NCI-H510A (cell line): ENCODE results near the gene GUCY2C.

Experiments used
- DNase-seq: peaks from one replicate; lab custom pipeline; 2025; lab: John Stamatoyannopoulos, UW

Gene GUCY2C

DNA sequence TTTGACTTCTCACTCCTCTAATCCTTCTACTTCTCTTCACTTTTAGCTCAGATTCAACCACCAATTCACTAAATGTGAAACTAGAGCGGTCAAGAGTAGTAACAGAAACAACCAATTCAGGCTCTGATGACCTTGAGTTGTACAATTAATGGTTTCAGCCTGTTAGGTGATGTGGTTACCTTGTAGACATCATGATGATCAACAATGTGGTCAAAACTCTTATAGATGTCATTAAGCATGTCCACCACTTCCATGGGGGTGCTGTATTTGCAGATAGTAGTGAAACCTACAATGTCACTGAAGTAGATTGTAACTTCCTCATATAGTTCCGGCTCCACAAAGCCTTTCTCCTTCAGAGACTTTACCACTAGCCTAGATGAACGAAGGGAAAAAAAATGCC, 74.6 kb downstream of the GUCY2C start:
- no peak for DNase-seq

DNA sequence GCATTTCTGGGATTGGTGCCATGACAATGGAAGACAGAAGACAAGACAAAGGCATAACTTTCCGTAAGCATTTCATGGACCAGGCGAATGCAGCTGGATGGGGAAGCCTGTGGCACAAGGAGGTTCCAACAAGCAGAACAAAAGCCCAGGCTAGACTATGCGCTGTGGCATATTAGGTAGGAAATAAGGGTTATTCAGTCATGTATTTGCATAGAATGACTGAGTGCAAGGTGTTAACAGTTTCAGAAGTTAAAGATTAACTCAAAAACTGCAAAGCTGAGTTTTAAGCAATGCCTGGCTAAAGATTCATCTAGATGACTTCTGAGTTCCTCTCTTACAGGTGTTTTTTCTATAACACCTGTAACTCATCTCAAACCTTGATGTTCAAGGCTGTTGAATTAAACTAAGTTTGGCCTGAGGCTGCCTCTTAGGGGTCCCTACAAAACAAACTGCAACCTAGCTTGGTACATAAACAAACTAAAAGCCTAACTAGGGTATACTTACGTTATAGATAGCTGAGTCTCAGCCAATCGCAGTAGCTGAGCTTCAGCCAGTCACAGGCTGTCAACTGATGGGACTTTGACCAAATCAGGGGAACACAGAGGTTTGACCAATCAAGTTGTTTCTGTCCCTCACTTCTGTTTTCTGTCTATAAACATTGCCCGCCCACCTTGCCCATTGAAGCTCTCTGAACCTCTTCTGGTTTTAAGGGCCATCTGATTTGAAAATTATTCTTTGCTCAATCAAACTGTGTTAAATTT, 76.5 kb downstream of the GUCY2C start:
- no peak for DNase-seq

DNA sequence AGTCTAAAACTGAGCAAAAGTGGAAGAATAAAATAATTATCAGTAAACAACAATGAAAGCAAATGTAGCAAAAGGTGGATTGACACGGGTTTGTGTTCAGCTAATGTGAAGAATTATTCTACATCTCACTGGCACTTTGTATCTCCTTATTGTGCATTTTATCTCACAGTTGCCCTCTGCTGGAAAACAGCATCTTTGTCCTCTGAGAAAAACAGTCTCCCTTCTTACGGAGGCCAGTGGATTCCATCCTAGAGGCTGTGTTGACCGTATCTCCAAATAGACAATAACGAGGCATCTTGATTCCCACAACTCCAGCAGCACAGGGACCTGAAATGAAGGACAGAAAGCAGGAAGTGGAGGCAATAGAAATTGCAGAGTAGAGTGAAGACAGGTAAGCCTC, 77.4 kb downstream of the GUCY2C start:
- DNase-seq = no peak

DNA sequence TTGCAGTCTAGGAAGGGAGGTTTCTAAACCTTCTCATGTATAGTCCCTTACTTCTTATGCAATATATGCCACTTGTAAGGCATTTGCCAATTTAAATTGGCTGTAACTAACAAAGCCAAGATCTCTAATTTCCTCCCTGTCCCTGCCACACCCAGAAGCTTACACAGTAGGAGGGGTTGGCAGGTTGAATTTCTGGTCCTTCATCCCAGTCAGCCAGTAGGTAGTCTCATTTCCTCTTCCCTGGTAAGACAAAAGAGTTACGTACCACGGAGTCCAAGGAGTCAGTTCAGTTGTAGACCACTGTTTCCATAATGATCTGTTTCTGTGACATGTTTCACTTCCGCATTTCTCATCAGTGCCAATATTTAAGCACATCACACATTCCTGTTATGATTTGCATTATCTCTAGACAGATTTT, 81.7 kb downstream of the GUCY2C start:
- no peak for DNase-seq

DNA sequence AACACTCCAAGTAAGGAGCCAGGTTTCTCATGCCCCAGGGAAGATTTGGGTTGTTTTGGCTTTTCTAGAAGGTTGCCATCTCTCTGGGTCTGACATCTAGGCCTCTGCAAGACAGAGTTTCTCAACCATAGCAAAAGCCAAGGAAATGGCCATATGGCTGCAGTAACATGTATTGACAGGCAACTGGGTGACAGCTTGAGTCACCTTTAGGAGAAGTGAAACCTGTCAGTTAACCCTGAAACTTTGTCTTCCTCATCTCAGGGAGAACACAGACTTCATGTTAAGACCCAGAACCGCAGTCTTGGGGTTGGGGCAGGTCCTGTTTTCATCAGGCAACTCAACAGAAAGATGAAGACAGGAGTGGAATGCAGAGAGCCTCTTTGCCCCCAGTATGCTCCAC, 82.7 kb downstream of the GUCY2C start:
- DNase-seq = no peak

DNA sequence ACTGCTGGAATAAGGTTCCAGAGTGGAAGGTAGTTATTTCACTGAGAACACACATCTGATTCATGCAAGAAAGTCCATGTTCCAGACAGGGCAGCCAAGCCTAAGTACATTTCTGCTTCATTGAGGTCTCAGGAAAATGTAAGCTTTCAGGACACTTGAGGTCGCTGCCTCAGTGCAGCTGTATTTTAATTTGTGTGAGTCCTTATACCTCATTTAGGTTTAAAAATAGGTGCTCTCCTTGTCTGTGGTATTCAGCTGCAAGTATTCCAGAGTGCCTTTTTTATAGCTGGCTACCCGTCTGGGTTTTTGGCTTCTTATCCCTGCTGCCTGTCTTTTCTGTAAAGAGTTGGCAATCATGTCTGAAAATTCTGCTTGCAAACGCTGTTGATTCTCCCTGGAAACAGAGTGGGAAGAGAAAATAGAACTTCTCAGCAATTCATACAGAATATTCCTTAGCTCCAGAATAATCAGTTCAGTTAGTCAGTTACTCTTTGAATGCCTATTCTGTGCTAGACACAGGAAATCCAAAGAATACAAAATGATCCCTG, 83.4 kb downstream of the GUCY2C start:
- no peak for DNase-seq

DNA sequence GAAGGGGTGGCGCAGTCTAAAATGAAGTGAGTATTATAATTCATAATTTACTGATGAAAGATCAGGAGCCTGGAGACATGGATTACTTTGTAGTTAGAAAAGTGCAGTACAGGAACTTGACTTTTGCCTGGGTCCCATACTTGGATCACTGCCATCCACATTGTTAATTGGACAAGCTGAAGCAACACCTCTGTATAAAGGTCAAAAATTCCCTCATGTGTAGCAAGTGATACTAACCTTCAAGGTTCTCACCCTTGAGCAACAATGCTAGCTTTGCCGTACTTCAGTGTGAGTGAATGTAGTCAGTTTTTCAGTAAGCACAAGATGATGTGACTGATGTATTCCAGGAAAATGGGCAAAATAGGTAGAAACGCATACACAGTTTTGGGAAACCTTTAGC, 84.1 kb downstream of the GUCY2C start:
- no peak for DNase-seq

DNA sequence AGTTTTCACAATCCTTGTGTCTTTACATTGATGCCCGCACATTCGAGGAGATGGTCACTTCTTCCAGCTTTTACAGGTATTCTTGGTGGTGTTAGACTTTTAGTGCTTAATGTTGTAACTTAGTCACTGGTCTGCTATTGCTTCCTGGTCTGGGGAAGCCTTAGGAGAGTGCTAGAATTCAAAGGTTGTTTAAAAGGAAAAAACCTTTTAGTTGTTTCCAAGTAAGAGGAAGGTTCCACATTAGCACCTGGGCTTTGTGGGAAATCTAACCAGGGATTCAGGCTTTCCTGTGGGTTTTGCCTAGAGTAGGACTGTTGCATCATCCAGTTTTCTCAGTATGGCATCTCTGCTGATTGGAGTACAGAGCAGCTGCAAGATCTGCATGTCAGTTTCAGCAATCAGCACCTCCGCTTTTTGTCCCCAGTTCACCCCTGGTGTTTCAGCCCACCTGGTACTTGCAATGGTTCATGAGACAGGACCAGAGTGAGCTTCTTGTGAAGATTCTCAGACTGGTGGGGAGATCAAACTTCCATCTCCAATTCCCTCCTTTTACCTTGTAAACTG, 84.7 kb downstream of the GUCY2C start:
- DNase-seq = no peak

DNA sequence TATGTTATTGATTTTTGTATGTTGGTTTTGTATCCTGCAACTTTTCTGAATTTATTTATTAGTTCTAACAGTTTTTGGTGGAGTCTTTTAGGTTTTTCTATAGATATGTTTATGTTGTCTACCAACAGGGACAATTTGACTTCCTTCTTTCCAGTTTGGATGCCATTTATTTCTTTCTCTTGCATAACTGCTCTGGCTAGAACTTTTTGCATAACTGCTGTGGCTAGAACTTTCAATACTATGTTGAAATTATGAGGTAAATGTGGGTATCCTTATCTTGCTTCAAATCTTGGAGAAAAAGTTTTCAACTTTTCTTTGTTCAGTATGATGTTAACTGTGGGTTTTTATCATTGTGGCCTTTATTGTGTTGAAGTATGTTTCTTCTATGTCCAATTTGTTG, 88.8 kb downstream of the GUCY2C start:
- DNase-seq = no peak

DNA sequence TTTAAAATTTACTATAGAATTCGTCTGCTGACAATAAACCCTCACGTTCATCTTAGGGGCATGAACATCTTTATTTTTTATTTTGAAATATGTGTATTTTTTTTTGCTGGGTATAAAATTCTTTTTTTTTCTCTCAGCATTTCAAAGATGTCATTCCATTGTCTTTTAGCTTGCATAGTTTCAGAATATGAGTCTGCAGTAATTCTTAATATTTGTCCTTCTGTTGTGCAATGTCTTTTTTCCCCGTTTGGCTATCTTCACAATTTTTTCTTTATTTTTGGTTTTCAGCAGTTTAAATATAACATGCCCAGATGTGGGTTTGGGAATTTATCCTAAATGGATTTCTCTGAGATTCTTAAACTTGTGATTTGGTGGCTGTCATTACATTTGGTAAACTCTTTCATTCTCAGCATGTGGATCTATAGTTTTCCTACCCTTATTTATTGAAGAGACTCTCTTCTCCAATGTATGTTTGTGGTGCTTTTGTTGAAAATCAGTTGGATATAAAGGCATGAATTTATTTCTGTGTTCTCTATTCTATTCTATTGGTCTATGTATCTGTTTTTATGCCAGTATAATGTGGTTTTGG, 90.9 kb downstream of the GUCY2C start:
- DNase-seq = no peak

DNA sequence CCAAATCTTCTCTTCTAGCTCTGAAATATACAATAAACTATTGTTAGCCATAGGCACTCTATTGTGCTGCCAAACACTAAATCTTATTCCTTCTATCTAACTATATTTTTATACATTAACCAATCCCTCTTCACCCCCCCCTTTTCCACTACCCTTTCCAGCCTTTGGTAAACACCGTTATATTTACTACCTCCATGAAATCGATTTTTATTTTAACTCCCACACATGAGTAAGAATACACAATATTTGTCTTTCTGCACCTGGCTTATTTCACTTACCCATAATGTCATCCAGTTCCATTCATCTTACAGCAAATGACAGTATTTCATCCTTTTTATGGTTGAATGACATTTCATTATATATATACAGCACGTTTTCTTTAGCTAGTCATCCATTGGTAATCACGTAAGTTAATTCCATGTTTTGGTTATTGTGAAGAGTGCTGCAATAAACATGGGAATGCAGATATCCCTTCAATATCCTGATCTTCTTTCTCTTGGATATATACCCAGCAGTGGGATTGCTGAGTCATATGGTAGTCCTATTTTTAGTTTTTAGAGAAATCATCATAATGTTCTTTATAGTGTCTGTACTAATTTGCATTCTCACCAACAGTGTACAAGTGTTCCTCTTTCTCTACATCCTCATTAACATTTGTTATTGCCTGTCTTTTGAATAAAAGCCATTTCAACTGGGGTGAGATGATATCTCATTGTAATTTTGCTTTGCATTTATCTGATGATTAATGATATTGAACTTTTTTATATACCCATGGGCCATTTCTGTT, 94.5 kb downstream of the GUCY2C start:
- no peak for DNase-seq

DNA sequence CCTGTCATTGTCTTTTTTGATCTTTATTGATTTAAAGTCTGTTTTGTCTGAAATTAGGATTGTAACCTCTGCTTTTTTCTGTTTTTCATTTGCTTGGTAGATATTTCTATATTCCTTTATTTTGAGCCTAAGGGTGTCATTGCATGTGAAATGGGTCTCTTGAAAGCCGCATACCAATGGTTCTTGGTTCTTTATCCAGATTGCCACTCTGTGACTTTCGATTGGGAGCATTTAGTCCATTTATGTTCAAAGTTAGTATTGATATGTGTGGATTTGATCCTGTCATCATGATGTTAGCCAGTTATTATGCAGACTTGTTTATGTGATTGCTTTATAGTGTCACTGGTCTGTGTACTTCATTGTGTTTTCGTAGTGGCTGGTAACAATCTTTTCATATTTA, 98.9 kb downstream of the GUCY2C start:
- DNase-seq = no peak

DNA sequence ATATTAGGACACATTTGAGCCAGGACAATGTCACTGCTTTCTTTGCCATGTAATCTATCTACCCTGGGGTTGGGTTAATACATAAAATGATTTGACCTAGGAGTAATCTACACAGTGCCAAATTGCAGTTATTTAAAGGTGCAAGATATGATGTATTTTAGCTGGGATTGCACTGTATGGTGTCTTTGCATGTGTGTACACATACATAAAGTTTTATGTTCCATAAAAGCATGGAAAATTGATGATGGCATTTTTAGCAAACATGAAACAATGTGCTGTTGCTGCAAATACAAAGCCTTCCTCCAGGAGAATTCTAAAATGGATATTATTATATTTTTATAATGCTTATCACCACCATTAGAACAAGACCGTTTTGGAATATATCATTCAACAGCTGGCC, 104.7 kb downstream of the GUCY2C start:
- no peak for DNase-seq

DNA sequence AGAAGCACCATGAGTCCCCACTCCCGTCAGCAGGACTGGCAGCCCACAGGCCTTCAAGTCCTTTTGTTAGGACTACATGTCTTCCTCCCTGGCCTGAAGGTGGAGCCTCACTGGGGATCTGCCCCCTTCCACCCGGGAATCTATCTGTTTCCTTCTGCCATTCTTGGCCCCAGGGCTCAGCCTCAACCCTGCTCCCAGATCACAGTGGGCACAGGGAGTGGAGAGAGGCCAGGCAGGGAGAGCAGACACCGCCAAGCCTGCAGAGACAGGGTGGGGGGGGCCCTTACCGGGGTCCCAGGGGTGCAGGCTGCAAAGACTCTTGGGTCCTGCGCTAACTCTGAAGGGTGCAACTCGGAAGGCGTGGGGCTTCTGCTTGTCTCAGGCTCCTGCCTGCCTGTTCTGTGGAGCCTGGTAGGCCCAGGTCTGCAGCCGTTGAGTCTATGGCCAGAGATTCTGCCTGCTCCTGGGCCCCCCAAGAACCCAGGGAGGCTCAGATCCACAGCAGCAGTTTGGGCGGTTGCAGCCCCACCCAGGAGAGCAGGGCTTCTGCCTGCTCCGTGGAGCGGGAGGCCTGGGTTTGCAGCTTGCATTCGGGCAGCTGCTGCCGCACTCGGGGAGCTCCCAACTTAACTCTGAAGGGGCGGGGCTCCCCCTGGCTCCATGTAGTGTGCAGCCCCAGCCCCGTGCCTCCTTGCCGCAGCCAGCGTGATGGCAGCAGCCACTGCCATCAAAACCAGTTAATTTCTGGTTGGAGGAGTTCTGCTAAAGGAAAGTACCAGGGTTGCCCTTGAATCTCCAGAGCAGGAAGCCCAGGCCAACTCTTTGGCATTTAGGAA, 107.0 kb downstream of the GUCY2C start:
- no peak for DNase-seq

DNA sequence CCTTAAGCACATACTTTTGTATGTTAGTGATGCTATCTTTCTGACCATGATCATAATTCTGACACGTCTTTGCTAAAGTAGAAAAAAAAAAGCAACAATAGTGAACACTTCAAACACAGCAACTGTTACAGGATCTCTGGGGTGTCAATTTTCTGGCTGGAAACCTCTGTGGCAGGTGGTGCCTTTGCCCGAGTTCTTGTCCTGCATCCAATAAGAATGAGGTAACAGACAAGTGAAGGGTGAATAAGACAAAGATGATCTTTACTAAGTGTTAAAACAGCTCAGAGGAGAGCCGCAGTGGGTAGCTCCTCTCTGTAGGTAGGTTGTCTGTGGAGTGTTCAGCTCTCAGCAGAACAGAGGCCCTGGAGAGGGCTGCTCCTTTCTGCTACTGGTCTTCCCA, 107.8 kb downstream of the GUCY2C start:
- DNase-seq = no peak

DNA sequence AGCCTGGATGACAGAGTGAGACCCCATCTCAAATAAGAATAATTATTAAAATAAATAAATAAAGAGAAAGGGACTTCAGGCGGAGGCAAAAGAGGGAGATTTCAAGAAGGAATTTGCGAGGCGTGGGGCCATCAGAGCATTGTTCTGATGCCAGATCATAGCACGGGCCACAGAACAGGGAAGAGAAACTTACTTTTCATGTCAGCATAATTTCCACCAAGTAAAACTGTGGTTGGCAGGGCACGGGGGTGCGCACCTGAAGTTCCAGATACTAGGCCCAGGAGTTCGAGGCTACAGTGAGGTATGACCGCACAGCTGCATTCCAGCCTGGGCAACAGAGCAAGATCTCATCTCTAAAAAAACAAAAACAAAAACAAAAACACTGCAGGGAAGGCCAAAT, 117.8 kb downstream of the GUCY2C start:
- DNase-seq = no peak

DNA sequence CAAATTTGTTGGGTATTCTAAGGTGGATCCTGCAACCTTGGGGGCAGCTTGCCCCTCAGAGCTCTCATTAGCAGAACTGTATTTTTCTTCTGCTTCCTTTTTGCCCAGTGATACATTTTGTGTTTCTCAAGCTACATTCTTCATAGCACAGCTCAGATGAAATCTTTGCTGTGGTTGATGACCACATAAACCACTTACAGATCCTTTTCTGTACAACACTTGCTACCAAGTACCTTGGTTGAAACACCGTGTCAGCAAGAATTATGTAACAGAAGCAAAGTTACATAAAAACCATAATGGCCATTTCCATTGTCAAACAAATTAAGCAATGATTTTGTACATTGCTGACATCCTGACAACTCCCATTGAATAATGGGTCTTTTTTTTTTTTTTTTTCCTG, 119.1 kb downstream of the GUCY2C start:
- no peak for DNase-seq

DNA sequence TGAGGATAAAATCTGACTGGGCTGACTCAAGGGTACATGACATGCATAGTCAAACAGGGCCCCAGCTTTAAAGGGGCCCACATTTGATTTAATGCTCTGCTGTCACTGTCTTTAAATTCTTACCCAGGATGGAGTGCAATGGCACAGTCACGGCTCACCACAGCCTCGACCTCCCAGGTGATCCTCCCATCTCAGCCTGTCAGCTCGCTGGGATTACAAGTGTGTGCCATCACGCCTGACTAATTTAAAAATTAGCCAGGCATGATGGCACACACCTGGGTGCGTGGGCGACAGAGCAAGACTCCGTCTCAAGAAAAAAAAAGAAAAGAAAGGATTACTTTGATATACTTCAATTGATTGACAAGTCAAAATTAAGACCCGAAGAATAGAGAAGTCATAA, 119.5 kb downstream of the GUCY2C start:
- no peak for DNase-seq

DNA sequence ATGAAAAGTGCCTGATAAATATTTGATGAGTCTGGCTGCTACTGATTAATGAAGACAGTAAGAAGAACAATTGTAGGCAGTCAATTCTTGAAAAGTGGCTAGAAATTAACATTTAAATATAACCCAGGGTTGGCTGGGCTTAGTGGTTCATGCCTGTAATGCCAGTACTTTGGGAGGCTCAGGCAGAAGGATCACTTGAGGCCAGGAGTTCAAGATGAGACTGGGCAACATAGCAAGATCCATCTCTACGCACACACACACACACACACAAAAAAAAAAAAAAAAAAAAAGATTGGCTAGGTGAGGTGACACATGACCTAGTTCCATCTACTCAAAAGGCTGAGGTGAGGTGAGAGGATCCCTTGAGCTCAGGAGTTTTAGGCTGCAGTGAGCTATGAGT, 120.8 kb downstream of the GUCY2C start:
- no peak for DNase-seq

DNA sequence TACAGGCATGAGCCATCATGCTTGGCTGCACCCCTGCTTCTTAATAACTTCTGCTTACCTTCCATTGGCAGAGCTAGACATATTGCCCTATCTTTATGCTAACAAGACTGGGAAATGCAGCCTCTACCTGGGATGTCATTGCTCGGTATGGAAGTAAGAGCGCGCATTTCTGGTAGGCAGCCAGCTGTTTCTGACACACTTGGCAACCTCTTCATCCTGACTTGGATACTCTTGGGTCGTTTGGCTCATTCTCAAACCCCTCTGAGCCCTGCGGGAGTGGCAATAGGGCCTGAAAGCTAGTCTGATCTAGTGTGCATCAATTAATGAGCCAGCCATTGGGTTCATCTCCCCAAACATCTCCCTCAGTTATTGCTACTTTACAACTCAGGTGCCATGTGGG, 123.3 kb downstream of the GUCY2C start:
- no peak for DNase-seq

DNA sequence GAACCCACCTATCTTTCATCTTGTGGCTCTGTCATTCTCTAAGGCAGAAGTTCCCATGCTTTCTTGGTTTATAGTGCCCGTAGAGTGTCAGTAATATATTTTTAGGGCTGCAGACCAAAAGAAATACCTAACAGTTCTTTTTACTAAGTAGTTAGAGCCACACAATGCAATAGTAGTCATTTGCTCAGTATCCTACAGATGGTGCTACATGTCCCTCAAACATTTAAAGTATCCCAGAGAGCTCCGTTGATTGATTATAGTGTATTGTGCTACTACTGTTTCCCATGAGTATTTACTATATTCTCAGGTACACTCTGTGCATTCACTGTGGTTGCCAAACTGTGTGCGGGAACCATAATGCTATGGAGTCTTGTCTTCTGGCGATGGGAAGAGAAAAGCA, 124.0 kb downstream of the GUCY2C start:
- no peak for DNase-seq

DNA sequence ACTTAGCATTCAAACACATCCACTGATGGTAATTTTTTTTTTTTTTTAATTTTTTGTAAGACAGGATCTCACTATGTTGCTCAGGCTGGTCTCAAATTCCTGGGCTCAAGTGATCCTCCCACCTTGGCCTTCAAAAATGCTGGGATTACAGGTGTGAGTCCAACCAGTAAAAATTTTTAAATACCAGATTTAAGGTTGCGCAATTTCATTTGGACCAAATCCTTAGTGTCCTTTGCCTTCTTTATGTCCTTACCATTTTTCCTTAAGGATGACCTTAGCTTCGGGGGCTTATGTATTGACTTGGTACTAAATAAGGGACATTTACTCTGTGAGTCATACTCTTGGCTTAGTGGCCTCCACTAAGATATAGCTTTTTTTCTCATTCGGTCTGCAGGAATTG, 124.6 kb downstream of the GUCY2C start:
- DNase-seq = no peak
